HG02571 (cell line): Measurements from ENCODE around the gene R3HDM2.
"Not testable (repeated sequence)": the region's sequence is repeated elsewhere in the genome, so short reads cannot be mapped to it uniquely, and the experiment has no call there.

Experiments used
- ATAC-seq: cut with Tn5 transposase; IDR thresholded peaks from one replicate; pipeline ENCODE4 v1.9.1; 2021; ENCODE audit warnings: mild to moderate bottlenecking, moderate library complexity; ENCODE audit not compliant: unreplicated experiment

The R3HDM2 gene

GRCh38 chr12:57429473-57430111, 1.3 kb downstream of the R3HDM2 start:
- no peak for ATAC-seq

- ATAC-seq: no peak
Observed at GRCh38 chr12:57428965-57429364, 1.9 kb downstream of the R3HDM2 start.

- not testable (repeated sequence) for ATAC-seq
Observed at GRCh38 chr12:57426948-57427347, 3.9 kb downstream of the R3HDM2 start.

- ATAC-seq: no peak
Observed at GRCh38 chr12:57420482-57420881, 10.4 kb downstream of the R3HDM2 start.

- no peak for ATAC-seq
Observed at GRCh38 chr12:57419495-57419894, 11.3 kb downstream of the R3HDM2 start.

GRCh38 chr12:57418255-57418654, 12.6 kb downstream of the R3HDM2 start:
- no peak for ATAC-seq

GRCh38 chr12:57416039-57416996, 14.5 kb downstream of the R3HDM2 start:
- ATAC-seq: no peak

- ATAC-seq: no peak
Observed at GRCh38 chr12:57415088-57415487, 15.8 kb downstream of the R3HDM2 start.

GRCh38 chr12:57414160-57414559, 16.7 kb downstream of the R3HDM2 start:
- not testable (repeated sequence) for ATAC-seq

GRCh38 chr12:57410534-57410933, 20.3 kb downstream of the R3HDM2 start:
- ATAC-seq: no peak

- ATAC-seq: no peak
Observed at GRCh38 chr12:57404966-57405640, 25.7 kb downstream of the R3HDM2 start.

- not testable (repeated sequence) for ATAC-seq
Observed at GRCh38 chr12:57402156-57402555, 28.7 kb downstream of the R3HDM2 start.

- ATAC-seq: no peak
Observed at GRCh38 chr12:57401165-57401564, 29.7 kb downstream of the R3HDM2 start.

GRCh38 chr12:57399718-57400463, 31.0 kb downstream of the R3HDM2 start:
- ATAC-seq: not testable (repeated sequence)

GRCh38 chr12:57397441-57397840, 33.4 kb downstream of the R3HDM2 start:
- ATAC-seq: no peak

- ATAC-seq: no peak
Observed at GRCh38 chr12:57395121-57395520, 35.7 kb downstream of the R3HDM2 start.

- ATAC-seq: no peak
Observed at GRCh38 chr12:57390174-57390573, 40.7 kb downstream of the R3HDM2 start.

- no peak for ATAC-seq
Observed at GRCh38 chr12:57389033-57389432, 41.8 kb downstream of the R3HDM2 start.

- no peak for ATAC-seq
Observed at GRCh38 chr12:57388425-57388824, 42.4 kb downstream of the R3HDM2 start.

GRCh38 chr12:57386187-57386720, 44.6 kb downstream of the R3HDM2 start:
- ATAC-seq: no peak
